Esophagus muscularis mucosa (tissue), 4 donors: ENCODE measurements around the gene WNT6. TPM values are rescaled to one million over a fixed set of nuclear protein-coding genes. Genes with fewer than 3 reads are reported as not detected.
A peak's percentile ranks its signal among the peaks of the same experiment; 100 is the strongest.

Experiments used
- DNase-seq: peaks from one replicate; pipeline ENCODE4 v3.0.0-alpha.2; 2017; ENCODE audit errors: extremely low spot score
- H3K27ac ChIP-seq, 4 donors: fragments of 200-600 bp; sonication (generic); replicated peaks in 1 of 4; 1 replicate in 3 of 4; 2 replicates in 1 of 4; pipeline ENCODE4 v1.5.1; 2016 to 2019; ENCODE audit warnings: mild to moderate bottlenecking in 1 of 4
- H3K27me3 ChIP-seq, 4 donors: fragments of 200-600 bp; sonication (generic); one replicate each; pipeline versions ENCODE4 v1.5.1 to v1.6.0; 2016 to 2019
- H3K36me3 ChIP-seq, 4 donors: fragments of 200-600 bp; sonication (generic); one replicate each; pipeline ENCODE4 v1.5.1; 2016 to 2019
- H3K4me1 ChIP-seq, 4 donors: fragments of 200-600 bp; sonication (generic); one replicate each; pipeline ENCODE4 v1.5.1; 2016 to 2019
- H3K4me3 ChIP-seq, 4 donors: fragments of 200-600 bp; sonication (generic); 1 replicate in 2 of 4; 2 replicates in 2 of 4; pipeline ENCODE4 v1.5.1; 2016 to 2019; ENCODE audit warnings: mild to moderate bottlenecking in 4 of 4, moderate library complexity in 1 of 4
- H3K9me3 ChIP-seq, 4 donors: fragments of 200-600 bp; sonication (generic); 1 replicate in 3 of 4; 2 replicates in 1 of 4; pipeline ENCODE4 v1.5.1; 2016 to 2019
- CTCF ChIP-seq, 3 experiments: fragments of 200-600 bp in 2 of 3; fragments of 450-650 bp in 1 of 3; sonication (generic) in 2 of 3; IDR thresholded peaks; one replicate each; pipeline ENCODE4 v1.5.1; 2017 to 2019; ENCODE audit warnings: antibody characterized with exemption in 3 of 3, mild to moderate bottlenecking in 2 of 3, moderate library complexity in 1 of 3
- EP300 ChIP-seq: sonication (generic); formaldehyde crosslinking; IDR thresholded peaks from one replicate; pipeline ENCODE4 v1.6.1; 2017; ENCODE audit warnings: antibody characterized with exemption
- POLR2A ChIP-seq: fragments of 450-650 bp; IDR thresholded peaks from one replicate; pipeline ENCODE4 v1.6.1; 2017; ENCODE audit warnings: antibody characterized with exemption, moderate library complexity, mild to moderate bottlenecking, low read depth
- POLR2AphosphoS5 ChIP-seq, 2 donors: sonication (generic); formaldehyde crosslinking; IDR thresholded peaks; one replicate each; pipeline ENCODE4 v1.6.1; 2017; ENCODE audit warnings: antibody characterized with exemption in 2 of 2
- WGBS: methylation state at CpG from one replicate; pipeline ENCODE4 v1.1.5; 2018; 5-methylcytosine and 5-hydroxymethylcytosine counted together
- intact Hi-C: fragments of 100-400 bp; cut with DNase I; formaldehyde crosslinking; loops from one replicate; pipeline ENCODE4 v1.15.1; 2023
- total RNA-seq, 4 donors: library from RNA; depleted of rRNA; stranded (reverse); fragments of >200 nt; gene quantifications; one replicate each; pipeline versions ENCODE4 v1.1.0 to v1.2.1, GENCODE V29; 2016

The WNT6 gene
- total RNA-seq, 4 donors from 2014 or later: 2.9 to 14.3 (median 8.0) TPM

GRCh38 chr2:218849721-218850120, 9.9 kb upstream of the WNT6 start:
- Histone ChIP-seq H3K4me3 (no peak overlapping the region), H3K27ac (no peak overlapping the region), H3K27me3 (peaks cover 0 to 66% (median 19%) of the 10 kb centered on the region in 4 donors), H3K36me3 (no peaks in the 10 kb centered on the region), H3K4me1 (peaks cover 0 to 7% (median 7%) of the 10 kb centered on the region in 4 donors), H3K9me3 (no peaks in the 10 kb centered on the region)
- 91% methylated on average over 7 of the region's 7 CpGs for WGBS
- TF ChIP-seq EP300 (no peak), CTCF (IDR thresholded peaks at IDR 0.05) (no peak), POLR2AphosphoS5 (IDR thresholded peaks at IDR 0.05) (no peak)
- DNase-seq: no peak
- intact Hi-C loops: loop anchor here (5.0 kb wide), 1 partner anchor 137 kb away; the partner anchor contains the start of gene TTLL4

GRCh38 chr2:218850796-218851195, 8.8 kb upstream of the WNT6 start:
- 78% methylated on average over 2 of the region's 2 CpGs for WGBS
- no peak overlapping the region for H3K4me3 ChIP-seq
- no peaks in the 10 kb centered on the region for H3K36me3 ChIP-seq
- H3K27ac ChIP-seq: no peak overlapping the region
- DNase-seq: no peak
- peaks cover 0 to 7% (median 7%) of the 10 kb centered on the region in 4 donors for H3K4me1 ChIP-seq
- H3K9me3 ChIP-seq: no peaks in the 10 kb centered on the region
- peaks cover 0 to 74% (median 19%) of the 10 kb centered on the region in 4 donors for H3K27me3 ChIP-seq
- TF ChIP-seq CTCF (IDR thresholded peaks at IDR 0.05): no peak
- no peak for TF ChIP-seq EP300
- no peak for TF ChIP-seq POLR2AphosphoS5 (IDR thresholded peaks at IDR 0.05)
- no peak for TF ChIP-seq POLR2A
- intact Hi-C loops: no loop called here

GRCh38 chr2:218851286-218851685, 8.3 kb upstream of the WNT6 start:
- no peak for TF ChIP-seq EP300
- TF ChIP-seq POLR2AphosphoS5 (IDR thresholded peaks at IDR 0.05): no peak
- TF ChIP-seq POLR2A: no peak
- TF ChIP-seq CTCF (IDR thresholded peaks at IDR 0.05): no peak
- Histone ChIP-seq H3K9me3 (no peaks in the 10 kb centered on the region), H3K27ac (no peak overlapping the region), H3K4me3 (no peak overlapping the region), H3K36me3 (no peaks in the 10 kb centered on the region), H3K4me1 (peaks cover 0 to 7% (median 7%) of the 10 kb centered on the region in 4 donors), H3K27me3 (peaks cover 0 to 79% (median 19%) of the 10 kb centered on the region in 4 donors)
- WGBS: 42% methylated on average over 2 of the region's 3 CpGs
- DNase-seq: no peak
- intact Hi-C loops: no loop called here

GRCh38 chr2:218852911-218853667, 6.5 kb upstream of the WNT6 start:
- no peak for DNase-seq
- H3K4me1 ChIP-seq: peaks cover 0 to 4% (median 1%) of the 10 kb centered on the region in 4 donors
- intact Hi-C loops: loop anchor here (2.0 kb wide), 1 partner anchor 46 kb away; no protein-coding TSS in a partner anchor
- 22% methylated on average over 14 of the region's 16 CpGs for WGBS
- H3K27ac ChIP-seq: no peak overlapping the region
- H3K4me3 ChIP-seq: no peak overlapping the region
- H3K36me3 ChIP-seq: no peaks in the 10 kb centered on the region
- H3K27me3 ChIP-seq: peaks cover 0 to 91% (median 25%) of the 10 kb centered on the region in 4 donors
- H3K9me3 ChIP-seq: no peaks in the 10 kb centered on the region
- no peak for TF ChIP-seq POLR2A
- peak; percentile 54 to 66 (median 64) for TF ChIP-seq CTCF (IDR thresholded peaks at IDR 0.05)
